NT2/D1 (cell line): Measurements from ENCODE around the gene CLEC7A.

Source experiments
- SUZ12 ChIP-seq: IDR thresholded peaks from 2 replicates; pipeline ENCODE4 v1.6.1; 2011; ENCODE audit not compliant: insufficient read length, insufficient read depth; ENCODE audit errors: extremely low read depth
- YY1 ChIP-seq: IDR thresholded peaks from 2 replicates; pipeline ENCODE4 v1.6.1; 2011; ENCODE audit not compliant: insufficient read length, insufficient read depth

DNA sequence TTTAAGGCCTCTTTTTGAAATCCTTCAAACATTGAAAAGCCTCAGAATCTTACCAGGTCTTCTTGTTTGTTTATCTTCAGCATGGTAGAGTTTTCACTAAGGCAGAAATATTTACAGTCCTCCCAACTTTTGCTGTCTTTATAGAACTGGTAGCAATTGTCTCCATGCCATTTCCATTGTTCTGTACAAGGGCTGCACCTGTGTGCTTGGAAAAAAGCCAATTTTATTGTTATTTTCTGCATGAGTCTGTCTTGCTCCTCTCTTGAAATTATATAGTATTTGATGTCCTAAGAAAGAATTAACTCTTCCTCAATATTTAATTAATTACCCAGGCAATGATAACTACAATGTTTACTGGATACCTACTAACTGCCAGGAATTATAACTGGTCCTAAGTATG lies 54.5 kb downstream of the CLEC7A start:
- TF ChIP-seq YY1, result no peak
- TF ChIP-seq SUZ12, result no peak
